Raji (cell line): ENCODE measurements around the gene FLNA.
A peak's percentile ranks its signal among the peaks of the same experiment; 100 is the strongest.

Experiments used
- POLR2A ChIP-seq: IDR thresholded peaks from 2 replicates; pipeline ENCODE4 v1.6.1; 2011; ENCODE audit warnings: low read depth, low read length, control low read depth; ENCODE audit not compliant: insufficient read depth

FLNA gene

DNA sequence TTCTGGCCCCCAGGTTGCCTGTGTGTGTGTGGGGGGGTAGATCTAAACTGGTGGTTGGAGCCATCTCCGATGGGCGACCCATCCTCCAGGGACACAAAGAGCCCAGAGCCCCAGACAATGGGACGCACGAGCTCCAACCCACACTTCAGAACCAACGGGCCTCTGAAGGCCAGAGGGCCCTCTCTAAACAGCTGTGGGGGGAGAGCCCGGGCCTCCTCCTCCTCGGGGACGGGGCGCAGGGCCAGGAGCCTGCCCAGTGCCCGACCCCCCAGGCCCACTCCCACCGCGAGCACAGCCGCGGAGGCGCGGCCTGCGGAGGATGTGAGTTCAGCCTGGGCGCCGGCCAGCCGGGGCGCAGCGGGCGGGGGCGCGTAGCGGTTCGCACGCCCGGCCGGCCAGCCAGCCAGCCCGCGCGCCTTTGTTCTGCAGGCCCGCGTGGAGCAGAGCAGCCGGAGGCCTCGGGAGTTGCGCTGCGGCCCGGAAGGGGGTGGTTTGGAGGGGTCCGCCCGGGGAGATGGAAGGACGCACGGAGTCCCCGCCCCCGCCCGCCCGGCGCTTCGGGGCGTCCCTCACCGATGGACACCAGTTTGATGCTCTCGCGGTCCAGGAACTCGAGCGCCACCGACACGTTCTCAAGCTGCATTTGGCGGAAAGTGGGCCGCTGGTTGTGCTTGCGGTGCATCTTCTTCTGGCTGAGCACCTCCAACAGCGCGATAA, 4.0 kb downstream of the FLNA start:
- TF ChIP-seq POLR2A, result no peak

DNA sequence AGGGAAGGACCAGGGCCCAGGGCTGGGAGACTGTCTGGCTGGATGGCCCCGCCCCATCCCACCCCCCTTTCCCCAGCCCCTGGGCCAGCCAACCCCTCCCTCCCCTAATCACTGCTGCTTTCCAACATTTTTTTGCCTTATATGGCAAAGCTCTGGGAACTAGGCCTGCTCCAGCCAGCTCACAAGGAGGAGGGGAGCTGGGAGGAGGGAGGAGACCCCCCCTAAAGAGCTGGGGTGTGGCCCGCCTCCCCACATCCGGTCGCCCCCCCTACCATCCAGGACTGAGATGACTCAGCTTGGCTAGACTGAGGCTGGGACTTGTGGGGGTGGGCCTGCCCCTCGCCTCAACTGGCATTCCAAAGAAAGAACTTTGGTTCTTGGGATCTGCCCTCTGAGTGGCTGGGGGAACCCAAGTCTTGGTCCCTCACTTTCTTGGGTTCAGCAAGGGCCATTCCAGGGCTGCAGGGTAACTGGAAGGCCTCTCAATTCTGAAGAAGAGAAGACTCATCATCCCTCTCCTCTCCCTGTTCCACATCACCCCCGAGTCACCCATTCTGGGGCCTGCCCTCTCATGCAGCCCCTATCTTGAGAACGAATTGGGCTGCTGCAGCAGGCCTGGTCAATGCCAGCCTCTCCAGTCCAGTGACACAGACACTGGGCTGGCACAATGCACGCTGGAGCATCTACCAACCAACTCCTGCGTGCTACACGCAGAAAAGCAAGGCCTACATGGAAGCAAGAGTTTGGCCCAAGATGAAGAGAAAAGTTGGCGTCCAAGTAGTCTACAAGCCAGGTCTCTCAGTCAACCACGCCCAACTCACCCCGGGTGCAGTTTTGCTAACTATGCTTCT, 4.8 kb downstream of the FLNA start:
- TF ChIP-seq POLR2A, result peak; percentile 43

DNA sequence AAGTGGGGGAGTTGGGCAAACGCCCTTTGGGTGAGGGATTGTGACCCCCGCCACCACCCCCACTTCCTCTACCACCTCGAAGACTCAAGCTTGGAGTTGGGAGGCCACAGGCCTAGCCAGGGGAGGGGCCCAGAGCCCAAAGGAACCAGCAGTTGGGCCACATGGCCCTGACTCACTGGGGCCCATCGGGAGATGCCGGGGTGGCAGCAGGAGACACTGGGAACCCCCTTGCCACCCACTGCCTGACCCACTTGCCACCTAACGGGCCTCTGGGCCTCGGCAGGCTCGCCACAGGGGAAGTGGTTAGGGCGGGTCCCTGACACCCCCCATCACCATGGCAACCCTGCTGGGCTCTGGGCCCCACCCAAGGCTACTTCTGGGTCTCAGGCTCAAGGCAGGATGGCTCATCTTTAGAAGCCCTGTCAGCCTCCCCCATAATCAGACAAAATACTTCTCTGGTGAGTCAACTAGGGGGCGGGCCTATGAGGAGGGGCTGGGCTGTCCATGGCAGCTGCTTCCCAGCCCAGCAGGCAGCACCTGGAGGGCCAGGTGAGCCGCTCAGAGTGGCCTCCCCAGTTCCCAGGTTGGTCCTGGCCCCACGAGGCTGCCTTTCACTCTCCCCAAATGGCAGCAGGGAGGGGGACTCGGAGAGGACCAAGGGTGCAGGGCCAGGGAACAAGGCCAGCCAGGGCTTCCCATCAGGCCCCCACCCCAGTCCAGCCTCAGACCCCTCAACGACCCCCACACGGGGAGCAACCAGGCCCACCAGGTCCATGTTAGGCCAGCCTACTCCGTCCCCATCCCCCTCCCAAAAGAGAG, 5.6 kb downstream of the FLNA start:
- 0 out of 2 replicates have a peak, but pooled peaks have one; percentile 18 for TF ChIP-seq POLR2A

DNA sequence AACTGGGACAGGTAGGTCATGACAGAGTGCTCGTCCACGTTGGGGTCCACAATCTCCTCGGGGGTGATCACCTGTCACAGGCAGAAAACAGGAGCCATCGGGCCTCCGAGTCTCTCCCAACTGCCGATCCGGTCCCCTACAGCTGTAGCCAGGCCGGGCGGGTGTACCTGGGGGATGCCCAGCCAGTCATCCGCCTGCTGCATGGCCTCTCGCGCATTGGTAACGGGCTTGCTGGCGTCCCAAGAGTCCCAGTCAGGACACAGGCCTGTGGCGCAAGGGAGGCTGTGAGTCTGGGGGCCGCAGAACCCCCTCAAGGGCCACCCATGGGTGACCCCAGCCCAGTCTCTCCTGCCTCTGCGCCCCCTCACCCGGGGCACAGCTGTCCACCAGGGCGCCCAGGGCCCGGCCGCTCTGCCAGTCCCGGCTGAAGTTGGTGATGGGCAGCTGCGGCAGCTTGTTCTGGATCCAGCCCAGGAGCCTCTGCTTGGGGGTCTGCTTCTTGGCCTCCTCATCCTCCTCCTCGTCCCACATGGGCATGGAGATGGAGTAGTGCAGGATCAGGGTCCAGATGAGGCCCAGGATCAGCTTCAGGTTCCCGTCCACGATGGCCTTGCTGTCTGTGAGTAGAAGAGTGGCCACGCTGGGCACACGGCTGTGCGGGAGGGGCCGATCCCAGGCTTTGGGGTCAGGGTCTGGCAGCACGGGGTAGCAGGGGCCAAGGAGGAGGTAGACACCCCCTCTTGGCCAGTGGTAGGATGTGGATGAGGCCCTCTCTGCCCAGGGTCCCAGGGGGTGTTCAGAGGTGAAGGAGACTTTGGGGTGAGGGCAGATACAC, 6.7 kb downstream of the FLNA start:
- no peak for TF ChIP-seq POLR2A

DNA sequence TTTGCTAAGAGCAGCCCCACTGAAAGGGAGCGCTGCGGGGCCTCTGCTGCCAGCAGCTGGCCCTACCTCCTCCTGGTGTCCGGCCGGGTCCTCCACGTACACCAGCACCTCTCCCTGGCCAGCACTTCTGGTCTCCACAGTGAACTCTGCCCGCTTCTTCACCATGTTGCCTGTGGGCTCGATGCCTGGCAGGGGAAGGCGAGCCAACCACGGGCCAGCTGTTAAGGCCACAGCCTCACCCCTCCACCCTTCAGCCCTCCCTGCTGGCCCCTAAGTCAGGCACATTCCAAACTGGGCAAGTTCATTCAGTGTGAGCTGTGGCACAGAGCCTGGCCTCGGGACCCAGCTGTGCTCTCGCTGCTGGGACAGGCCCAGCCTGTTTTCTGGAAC, 7.8 kb downstream of the FLNA start:
- no peak for TF ChIP-seq POLR2A

DNA sequence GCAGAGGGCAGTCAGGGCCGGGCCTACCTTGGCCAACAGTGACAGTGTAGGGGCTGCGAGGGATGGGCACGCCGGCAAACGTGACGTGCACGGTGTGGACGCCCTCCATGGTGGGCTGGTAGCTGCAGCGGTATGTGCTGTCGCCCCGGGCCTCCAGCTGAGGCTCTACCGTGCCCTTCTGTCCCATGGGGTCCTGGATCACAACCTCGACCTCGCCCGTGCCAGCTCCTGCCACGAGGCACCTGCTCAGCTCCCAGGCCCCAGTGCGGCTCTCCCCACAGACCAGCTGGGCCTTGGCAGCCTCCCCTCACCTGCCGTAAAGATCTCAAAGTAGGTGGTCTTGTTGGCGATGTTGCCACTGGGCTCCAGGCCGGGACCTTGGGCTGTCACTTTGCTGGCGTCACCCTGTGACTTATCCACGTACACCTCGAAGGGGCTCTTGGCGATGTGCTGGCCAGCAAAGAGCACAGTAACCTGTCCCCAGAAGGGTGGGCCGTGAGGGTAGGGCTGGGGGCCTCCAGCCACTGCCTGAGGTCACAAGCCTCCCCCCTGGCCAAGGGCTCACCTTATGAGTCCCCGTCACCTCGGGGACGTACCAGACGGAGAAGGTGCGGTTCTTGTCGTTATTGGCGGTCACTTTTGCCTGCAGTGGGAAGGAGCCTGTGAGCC, 8.3 kb downstream of the FLNA start:
- TF ChIP-seq POLR2A, result no peak

DNA sequence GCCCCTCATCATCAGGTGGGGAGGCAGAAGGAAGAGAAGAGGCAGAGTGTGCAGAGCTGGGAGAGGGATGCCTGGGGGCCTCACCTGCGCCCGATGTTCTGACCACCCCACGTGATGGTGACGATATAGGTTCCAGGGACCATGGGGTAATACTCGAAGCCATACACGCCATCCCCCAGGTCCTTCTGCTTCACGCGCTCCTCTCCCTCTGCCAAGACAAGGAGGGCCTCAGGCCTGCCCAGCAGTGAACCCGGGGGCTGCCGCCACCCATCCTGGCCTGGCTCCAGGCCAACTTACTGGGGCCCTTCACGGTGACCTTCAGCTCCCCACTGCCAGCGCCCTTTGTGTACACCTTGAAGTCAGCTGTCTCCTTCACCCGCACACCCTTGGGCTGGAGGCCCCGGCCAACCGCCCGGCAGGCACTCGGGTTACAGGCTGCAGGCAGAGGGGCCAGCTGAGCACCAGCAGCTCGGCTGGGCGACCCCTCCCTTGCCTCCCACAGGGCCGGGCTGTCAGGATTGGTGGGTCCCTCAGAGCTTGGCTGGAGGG, 9.3 kb downstream of the FLNA start:
- TF ChIP-seq POLR2A, result no peak

DNA sequence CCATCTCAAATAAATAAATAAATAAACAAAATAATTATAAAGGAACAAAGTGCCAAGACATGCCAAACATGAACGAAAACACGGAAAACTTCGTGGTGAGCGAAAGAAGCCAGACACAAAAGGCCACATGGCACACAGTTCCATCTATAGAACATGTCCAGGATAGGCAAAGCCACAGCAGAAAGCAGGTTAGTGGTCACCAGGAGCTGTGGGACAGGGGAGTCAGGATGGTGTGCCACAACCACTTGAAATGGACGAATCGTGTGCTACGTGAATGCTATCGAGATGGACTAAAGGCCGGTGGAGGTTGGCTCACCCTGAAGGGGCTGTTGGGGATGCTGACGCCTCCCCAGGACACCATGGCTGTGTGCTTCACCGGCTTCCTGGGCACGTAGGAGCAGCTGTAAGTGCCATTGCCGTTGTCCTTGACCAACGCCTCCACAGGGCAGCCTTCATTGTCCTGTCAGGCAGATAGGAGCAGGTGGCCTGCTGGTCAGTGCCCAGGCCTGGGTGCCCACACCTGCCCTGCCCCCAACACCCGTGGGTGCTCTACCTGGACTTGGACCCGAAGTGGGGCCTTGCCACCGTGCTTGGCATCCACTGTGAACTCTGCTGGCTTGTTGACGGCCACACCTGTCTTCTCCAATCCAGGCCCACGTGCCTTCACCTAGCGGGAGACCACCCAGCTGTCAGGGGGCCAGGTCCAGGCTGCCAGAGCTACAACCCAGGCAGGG, 10.6 kb downstream of the FLNA start:
- no peak for TF ChIP-seq POLR2A

DNA sequence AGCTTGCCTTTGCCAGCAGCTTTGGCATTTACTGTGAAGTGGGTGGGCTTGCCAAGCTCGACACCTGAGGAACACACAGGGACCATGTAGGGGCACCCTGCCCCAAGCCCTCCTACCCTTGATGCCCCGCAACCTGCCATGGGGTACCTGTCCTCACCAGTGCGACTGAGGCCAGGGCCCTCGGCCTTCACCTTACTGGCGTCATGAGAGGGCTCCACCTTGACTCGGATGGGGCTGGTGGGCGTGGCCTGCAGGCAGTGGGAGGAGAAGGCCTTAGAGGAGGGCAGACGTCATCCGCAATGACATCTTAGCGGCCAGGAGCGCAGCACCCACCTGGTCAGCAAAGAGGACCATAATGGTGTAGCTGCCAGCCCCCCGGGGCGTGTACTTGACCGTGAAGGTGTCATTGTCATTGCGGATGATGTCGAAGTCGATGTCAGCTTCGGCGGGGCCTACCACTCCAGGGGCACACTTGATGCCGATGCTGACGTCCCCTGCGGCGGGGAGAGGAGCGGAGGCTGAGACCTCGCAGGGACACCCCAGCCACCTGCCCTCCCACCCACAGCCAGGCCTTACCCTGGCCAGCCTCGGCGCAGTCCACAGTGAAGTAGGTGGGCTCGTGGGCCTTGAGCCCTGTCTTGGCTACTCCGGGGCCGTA, 12.2 kb downstream of the FLNA start:
- TF ChIP-seq POLR2A, result no peak

DNA sequence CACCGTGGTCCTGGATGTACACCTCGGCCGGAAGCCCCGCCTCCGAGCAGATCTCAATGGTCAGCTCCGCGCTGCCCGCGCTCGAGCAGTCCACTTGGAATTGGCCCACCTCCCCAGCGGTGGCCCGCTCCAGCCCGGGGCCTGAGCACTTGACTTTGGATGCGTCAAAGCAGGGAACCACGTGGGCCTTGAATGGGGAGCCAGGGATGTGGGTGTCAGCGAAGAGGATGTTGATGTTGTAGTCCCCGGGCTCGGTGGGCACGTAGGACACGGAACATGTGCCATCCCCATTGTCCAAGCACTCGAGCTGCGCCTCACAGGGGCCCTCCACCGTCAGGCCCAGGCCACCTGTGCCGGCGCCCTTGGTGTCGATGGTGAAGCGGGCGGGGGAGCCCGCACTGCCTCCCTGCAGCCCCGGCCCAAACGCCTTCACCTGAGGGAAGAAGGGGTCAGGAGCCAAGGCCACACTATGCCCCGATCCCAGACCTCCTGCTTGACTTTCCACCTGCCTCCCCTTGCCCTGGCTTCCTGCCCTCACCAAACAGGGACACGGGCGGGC, 14.2 kb downstream of the FLNA start:
- no peak for TF ChIP-seq POLR2A

DNA sequence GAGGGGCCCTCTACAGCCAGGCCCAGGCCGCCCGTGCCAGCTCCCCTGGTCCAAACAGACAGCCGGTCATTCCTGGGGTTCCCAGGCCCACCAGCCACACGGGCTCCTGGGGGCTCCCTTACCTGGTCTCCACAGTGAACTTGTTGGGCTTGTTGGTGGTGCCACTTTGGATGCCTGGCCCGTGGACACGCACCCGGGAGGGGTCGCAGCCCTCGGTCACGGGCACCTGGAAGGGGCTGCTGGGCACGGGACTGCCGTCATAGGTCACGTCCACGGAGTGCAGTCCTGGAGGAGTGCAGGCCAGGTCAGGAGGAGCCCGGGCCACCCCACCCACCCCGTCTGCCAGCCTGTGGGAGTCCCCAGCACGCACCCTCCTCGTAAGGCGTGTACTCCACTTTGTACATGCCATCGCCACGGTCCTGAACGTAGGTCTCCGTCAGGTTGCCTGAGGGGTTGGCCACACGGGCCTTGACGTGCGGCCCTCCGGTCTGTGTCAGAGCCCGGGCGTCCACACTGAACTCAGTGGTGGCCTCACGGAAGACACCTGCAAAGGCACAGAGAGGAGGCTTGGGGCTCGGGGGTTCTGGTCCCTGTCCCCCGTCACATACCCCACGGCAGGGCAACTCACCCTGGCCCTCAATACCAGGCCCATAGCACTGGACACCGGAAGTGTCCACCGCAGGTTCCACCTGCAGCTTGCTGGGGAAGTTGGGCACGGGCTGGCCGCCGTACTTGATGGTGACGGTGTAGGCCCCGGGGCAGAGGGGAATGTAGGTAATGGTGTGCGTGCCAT, 14.9 kb downstream of the FLNA start:
- no peak for TF ChIP-seq POLR2A

DNA sequence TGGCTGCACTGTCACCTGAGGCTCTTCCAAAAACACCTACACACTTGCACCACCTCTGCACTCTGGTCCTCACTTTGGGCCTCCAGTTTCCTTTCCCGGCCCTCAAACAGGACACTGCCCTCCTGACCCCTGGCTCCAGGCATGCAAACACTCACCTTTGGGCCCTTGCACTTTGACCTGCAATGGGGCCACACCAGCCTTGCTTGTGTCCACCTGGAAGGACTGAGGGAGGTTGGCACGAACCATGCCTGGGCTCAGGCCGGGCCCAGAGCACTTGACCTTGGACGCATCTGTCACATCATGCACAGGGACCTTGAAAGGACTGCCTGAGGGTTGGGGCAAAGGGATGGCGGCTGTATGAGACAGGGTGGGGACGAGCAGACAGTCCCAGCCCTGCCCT, 15.6 kb downstream of the FLNA start:
- TF ChIP-seq POLR2A, result no peak
